Gastrocnemius medialis (tissue), 4 donors: ENCODE results near the gene LILRA2.

Source experiments
- CTCF ChIP-seq, 5 experiments: fragments of 450-650 bp in 3 of 5; fragments of 200-600 bp in 2 of 5; sonication (generic) in 2 of 5; IDR thresholded peaks in 4 of 5; conservative IDR thresholded peaks in 1 of 5; 1 replicate in 4 of 5; 2 replicates in 1 of 5; pipeline ENCODE4 v1.5.1; 2016 to 2019; ENCODE audit warnings: antibody characterized with exemption in 5 of 5, mild to moderate bottlenecking in 3 of 5, moderate library complexity in 3 of 5
- POLR2A ChIP-seq, 2 donors: fragments of 450-650 bp; IDR thresholded peaks; one replicate each; pipeline ENCODE4 v1.6.1; 2017; ENCODE audit warnings: antibody characterized with exemption in 2 of 2, mild to moderate bottlenecking in 2 of 2, moderate library complexity in 2 of 2

- no peak for TF ChIP-seq POLR2A (IDR thresholded peaks at IDR 0.05)
- no peak for TF ChIP-seq CTCF (IDR thresholded peaks at IDR 0.05 in 4 of 5, conservative IDR thresholded peaks at IDR 0.05 in 1 of 5)
Observed at GRCh38 chr19:54616057-54616456, 42.5 kb downstream of the LILRA2 start.
